ENCODE data around the gene PICALM. TPM values are rescaled to one million over a fixed set of nuclear protein-coding genes. Genes with fewer than 3 reads are reported as not detected.

PICALM gene
- total and polyA plus RNA-seq, 2 donors (not counting 3 experiments of a cell fraction or from before 2014, with no cell fraction given), result 181 to 202 TPM

- no TSS peak for BruUV-seq (replicated peaks)
- ChIA-PET POLR2A (no interaction called here), CTCF (no interaction called here)
- H3K9me1 ChIP-seq (replicated peaks; ENCODE audit: control insufficient read depth, extremely low read depth, insufficient read depth, low read length), result no peaks in the 10 kb centered on the region
- intact Hi-C loops (cut with micrococcal nuclease), result no loop called here
- FAIRE-seq (no peak), DNase-seq (ENCODE audit: low read depth, low spot score) (no peak)
- H3K36me3 ChIP-seq (ENCODE audit: control insufficient read depth in 2 of 2, extremely low read depth in 1 of 2, insufficient read depth in 2 of 2, low read length in 2 of 2), result peaks cover 1 to 8% of the 10 kb centered on the region in 2 experiments
- no peak overlapping the region for H3K9ac ChIP-seq (replicated peaks; ENCODE audit: extremely low read depth, insufficient read depth, low read length)
- H2AFZ ChIP-seq (ENCODE audit: low read depth, low read length), result no peak overlapping the region
- TF ChIP-seq MYC (IDR thresholded peaks at IDR 0.05; ENCODE audit: low read depth, low read length) (no peak), POLR2AphosphoS5 (IDR thresholded peaks at IDR 0.05; ENCODE audit: insufficient read depth, low read depth, low read length) (no peak), EZH2 (IDR thresholded peaks at IDR 0.05; ENCODE audit: borderline replicate concordance, low read depth, low read length, severe bottlenecking) (no peak), JUN (IDR thresholded peaks at IDR 0.05; ENCODE audit: borderline replicate concordance, insufficient read depth, insufficient read length, low read depth) (no peak)
- H3K4me1 ChIP-seq (ENCODE audit: control insufficient read depth, extremely low read depth, insufficient read depth, low read length), result peaks cover 9% of the 10 kb centered on the region
- peaks cover 9% of the 10 kb centered on the region for H4K20me1 ChIP-seq (replicated peaks; ENCODE audit: control insufficient read depth, extremely low read depth, insufficient read depth, low read length)
- H3K79me2 ChIP-seq (ENCODE audit: control insufficient read depth, insufficient read depth, low read length), result peaks cover 93% of the 10 kb centered on the region
- dilution Hi-C loops (cut with MboI; ENCODE audit: extremely low pct_ligation_motif_present, low sequenced_read_pairs), result loop anchor here (25.0 kb wide), 1 partner anchor 177 kb away; no protein-coding TSS in a partner anchor
- no peak overlapping the region for H3K27ac ChIP-seq (ENCODE audit: insufficient read depth, low read depth, low read length)
- no peaks in the 10 kb centered on the region for H3K9me3 ChIP-seq (replicated peaks; ENCODE audit: control insufficient read depth, insufficient read depth, low read length)
- peak overlapping the region; percentile 29 for H3K4me2 ChIP-seq (ENCODE audit: insufficient read depth, low read length)
- H3K4me3 ChIP-seq (replicated peaks in 1 of 3; ENCODE audit: insufficient read depth in 1 of 3, low read depth in 1 of 3, low read length in 3 of 3), result no peak overlapping the region
- no peaks in the 10 kb centered on the region for H3K27me3 ChIP-seq (ENCODE audit: control insufficient read depth in 2 of 2, insufficient read depth in 2 of 2, low read length in 2 of 2)
Observed at GRCh38 chr11:86035164-86035563, 33.7 kb downstream of the PICALM start.

GRCh38 chr11:86034710-86035109 is 34.2 kb downstream of the PICALM start:
- BruUV-seq (replicated peaks), result no TSS peak
- H3K27me3 ChIP-seq (ENCODE audit: control insufficient read depth in 2 of 2, insufficient read depth in 2 of 2, low read length in 2 of 2), result no peaks in the 10 kb centered on the region
- H3K36me3 ChIP-seq (ENCODE audit: control insufficient read depth in 2 of 2, extremely low read depth in 1 of 2, insufficient read depth in 2 of 2, low read length in 2 of 2), result peaks cover 1 to 8% of the 10 kb centered on the region in 2 experiments
- peaks cover 9% of the 10 kb centered on the region for H4K20me1 ChIP-seq (replicated peaks; ENCODE audit: control insufficient read depth, extremely low read depth, insufficient read depth, low read length)
- H3K27ac ChIP-seq (ENCODE audit: insufficient read depth, low read depth, low read length), result no peak overlapping the region
- peak; percentile 68 for DNase-seq (ENCODE audit: low read depth, low spot score)
- H2AFZ ChIP-seq (ENCODE audit: low read depth, low read length), result no peak overlapping the region
- no peaks in the 10 kb centered on the region for H3K9me1 ChIP-seq (replicated peaks; ENCODE audit: control insufficient read depth, extremely low read depth, insufficient read depth, low read length)
- POLR2A ChIA-PET, result no interaction called here
- TF ChIP-seq POLR2AphosphoS5 (IDR thresholded peaks at IDR 0.05; ENCODE audit: insufficient read depth, low read depth, low read length) (no peak), MAX (IDR thresholded peaks at IDR 0.05; ENCODE audit: insufficient read depth, insufficient read length) (no peak), GATA2 (IDR thresholded peaks at IDR 0.05; ENCODE audit: insufficient read depth, insufficient read length, low read depth, low read length) (no peak), EZH2 (IDR thresholded peaks at IDR 0.05; ENCODE audit: borderline replicate concordance, low read depth, low read length, severe bottlenecking) (no peak), CTCF (IDR thresholded peaks at IDR 0.05; ENCODE audit: extremely low read depth in 1 of 2, insufficient read depth in 1 of 2, low read depth in 1 of 2, low read length in 2 of 2) (no peak), POLR2A (IDR thresholded peaks at IDR 0.05; ENCODE audit: low read depth, low read length) (no peak), FOS (IDR thresholded peaks at IDR 0.05; ENCODE audit: borderline replicate concordance, insufficient read depth, low read length) (no peak), JUN (IDR thresholded peaks at IDR 0.05; ENCODE audit: borderline replicate concordance, insufficient read depth, insufficient read length, low read depth) (no peak), MYC (IDR thresholded peaks at IDR 0.05; ENCODE audit: low read depth, low read length) (no peak)
- FAIRE-seq, result no peak
- intact Hi-C loops (cut with micrococcal nuclease), result no loop called here
- peaks cover 88% of the 10 kb centered on the region for H3K79me2 ChIP-seq (ENCODE audit: control insufficient read depth, insufficient read depth, low read length)
- dilution Hi-C loops (cut with MboI; ENCODE audit: extremely low pct_ligation_motif_present, low sequenced_read_pairs), result loop anchor here (25.0 kb wide), 1 partner anchor 178 kb away; no protein-coding TSS in a partner anchor
- CTCF ChIA-PET, result interaction anchor here (1.8 to 6.0 kb wide), 2 partner anchors 8 to 10 kb away, joined by 4 to 48 read pairs; no protein-coding TSS in a partner anchor
- no peaks in the 10 kb centered on the region for H3K9me3 ChIP-seq (replicated peaks; ENCODE audit: control insufficient read depth, insufficient read depth, low read length)
- no peak overlapping the region for H3K4me3 ChIP-seq (replicated peaks in 1 of 3; ENCODE audit: insufficient read depth in 1 of 3, low read depth in 1 of 3, low read length in 3 of 3)
- H3K4me1 ChIP-seq (ENCODE audit: control insufficient read depth, extremely low read depth, insufficient read depth, low read length), result peaks cover 9% of the 10 kb centered on the region
- H3K4me2 ChIP-seq (ENCODE audit: insufficient read depth, low read length), result peak overlapping the region; percentile 29
- no peak overlapping the region for H3K9ac ChIP-seq (replicated peaks; ENCODE audit: extremely low read depth, insufficient read depth, low read length)

All from endothelial cell of umbilical vein (primary cell).